ENCODE measurements around the gene MAPKAP1. TPM values are rescaled to one million over a fixed set of nuclear protein-coding genes. Genes with fewer than 3 reads are reported as not detected.

Gene MAPKAP1
- total and polyA plus RNA-seq, 9 of the 15 experiments (the other 6 are each of a cell fraction or from before 2014, with no cell fraction given) = 2.6 to 82.1 (median 61.1) TPM

GRCh38 chr9:125476645-125477044 is 230.4 kb downstream of the MAPKAP1 start (continued):
- TF ChIP-seq CHD1 (IDR thresholded peaks at IDR 0.05; ENCODE audit: low read length) (no peak), JUND (IDR thresholded peaks at IDR 0.05; ENCODE audit: borderline replicate concordance, low read depth, low read length) (no peak), JUND (tag; IDR thresholded peaks at IDR 0.05; ENCODE audit: borderline replicate concordance, low read depth, low read length) (peak; percentile 11; the same call in 1 of the 3 replicates), CREB1 (IDR thresholded peaks at IDR 0.05) (no peak), CREB1 (CRISPR knock-in tag; IDR thresholded peaks at IDR 0.05) (no peak), ZNF592 (IDR thresholded peaks at IDR 0.05) (0 out of 2 replicates have a peak, but pooled peaks have one; percentile 32), ZNF316 (IDR thresholded peaks at IDR 0.05) (peak; percentile 99), ATF3 (IDR thresholded peaks at IDR 0.05) (no peak), ATF3 (CRISPR knock-in tag; conservative IDR thresholded peaks at IDR 0.05) (0 out of 2 replicates have a peak, but pooled peaks have one; percentile 6), NUFIP1 (IDR thresholded peaks at IDR 0.05; ENCODE audit: partially characterized antibody) (no peak), KLF1 (tag; IDR thresholded peaks at IDR 0.05) (no peak), FOXK1 (CRISPR knock-in tag; IDR thresholded peaks at IDR 0.05; ENCODE audit: borderline replicate concordance) (no peak), ETV5 (CRISPR knock-in tag; IDR thresholded peaks at IDR 0.05; ENCODE audit: low read depth) (0 out of 2 replicates have a peak, but pooled peaks have one; percentile 23), FOXJ2 (tag; IDR thresholded peaks at IDR 0.05) (no peak), FOXM1 (IDR thresholded peaks at IDR 0.05; ENCODE audit: low read depth) (no peak), FOXM1 (CRISPR knock-in tag; IDR thresholded peaks at IDR 0.05; ENCODE audit: low read depth) (no peak), ZBTB17 (CRISPR knock-in tag; IDR thresholded peaks at IDR 0.05) (peak; percentile 98), NFE2 (IDR thresholded peaks at IDR 0.05; ENCODE audit: low read depth) (peak; percentile 2; the same call in 1 of the 2 replicates), NELFE (IDR thresholded peaks at IDR 0.05; ENCODE audit: insufficient read depth, insufficient read length) (no peak), MAFG (tag; conservative IDR thresholded peaks at IDR 0.05) (peak; percentile 93)
- TF ChIP-seq, protein P1, sequence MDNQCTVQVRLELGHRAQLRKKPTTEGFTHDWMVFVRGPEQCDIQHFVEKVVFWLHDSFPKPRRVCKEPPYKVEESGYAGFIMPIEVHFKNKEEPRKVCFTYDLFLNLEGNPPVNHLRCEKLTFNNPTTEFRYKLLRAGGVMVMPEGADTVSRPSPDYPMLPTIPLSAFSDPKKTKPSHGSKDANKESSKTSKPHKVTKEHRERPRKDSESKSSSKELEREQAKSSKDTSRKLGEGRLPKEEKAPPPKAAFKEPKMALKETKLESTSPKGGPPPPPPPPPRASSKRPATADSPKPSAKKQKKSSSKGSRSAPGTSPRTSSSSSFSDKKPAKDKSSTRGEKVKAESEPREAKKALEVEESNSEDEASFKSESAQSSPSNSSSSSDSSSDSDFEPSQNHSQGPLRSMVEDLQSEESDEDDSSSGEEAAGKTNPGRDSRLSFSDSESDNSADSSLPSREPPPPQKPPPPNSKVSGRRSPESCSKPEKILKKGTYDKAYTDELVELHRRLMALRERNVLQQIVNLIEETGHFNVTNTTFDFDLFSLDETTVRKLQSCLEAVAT (IDR thresholded peaks at IDR 0.05) = peak in 1 of 2 experiments; percentile 99; a peak in 2 of 4 replicates
- TF ChIP-seq, protein P2, sequence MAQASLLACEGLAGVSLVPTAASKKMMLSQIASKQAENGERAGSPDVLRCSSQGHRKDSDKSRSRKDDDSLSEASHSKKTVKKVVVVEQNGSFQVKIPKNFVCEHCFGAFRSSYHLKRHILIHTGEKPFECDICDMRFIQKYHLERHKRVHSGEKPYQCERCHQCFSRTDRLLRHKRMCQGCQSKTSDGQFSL (CRISPR knock-in tag; IDR thresholded peaks at IDR 0.05) = no peak
- TF ChIP-seq, protein P2 (tag; IDR thresholded peaks at IDR 0.05) = no peak

Measured in K562 (cell line).